ENCODE measurements around the gene PTPRK.

Gene PTPRK

GRCh38 chr6:128246472-128247260 is 273.7 kb downstream of the PTPRK start:
- Histone ChIP-seq H3K4me3 (ENCODE audit: low read depth, low read length, poor library complexity, severe bottlenecking) (no peak overlapping the region), H3K27ac (ENCODE audit: low read depth, low read length, poor library complexity, severe bottlenecking) (no peak overlapping the region), H3K9ac (ENCODE audit: low read length) (no peak overlapping the region), H3K36me3 (ENCODE audit: insufficient read depth, low read length) (no peaks in the 10 kb centered on the region), H3K79me2 (ENCODE audit: insufficient read depth, low read length) (no peaks in the 10 kb centered on the region), H3K4me1 (ENCODE audit: insufficient read depth, low read length, severe bottlenecking) (no peaks in the 10 kb centered on the region), H3K9me3 (ENCODE audit: low read length) (no peaks in the 10 kb centered on the region), H3K9me2 (ENCODE audit: low read depth, low read length) (no peaks in the 10 kb centered on the region), H3K27me3 (ENCODE audit: insufficient read depth, low read length) (no peaks in the 10 kb centered on the region), H2AFZ (ENCODE audit: low read length) (no peak overlapping the region), H3K4me2 (ENCODE audit: low read length) (no peak overlapping the region), H4K20me1 (ENCODE audit: insufficient read depth, low read length) (no peaks in the 10 kb centered on the region), H3F3A (ENCODE audit: insufficient read depth, low read length) (no peaks in the 10 kb centered on the region)
- TF ChIP-seq, protein P1, sequence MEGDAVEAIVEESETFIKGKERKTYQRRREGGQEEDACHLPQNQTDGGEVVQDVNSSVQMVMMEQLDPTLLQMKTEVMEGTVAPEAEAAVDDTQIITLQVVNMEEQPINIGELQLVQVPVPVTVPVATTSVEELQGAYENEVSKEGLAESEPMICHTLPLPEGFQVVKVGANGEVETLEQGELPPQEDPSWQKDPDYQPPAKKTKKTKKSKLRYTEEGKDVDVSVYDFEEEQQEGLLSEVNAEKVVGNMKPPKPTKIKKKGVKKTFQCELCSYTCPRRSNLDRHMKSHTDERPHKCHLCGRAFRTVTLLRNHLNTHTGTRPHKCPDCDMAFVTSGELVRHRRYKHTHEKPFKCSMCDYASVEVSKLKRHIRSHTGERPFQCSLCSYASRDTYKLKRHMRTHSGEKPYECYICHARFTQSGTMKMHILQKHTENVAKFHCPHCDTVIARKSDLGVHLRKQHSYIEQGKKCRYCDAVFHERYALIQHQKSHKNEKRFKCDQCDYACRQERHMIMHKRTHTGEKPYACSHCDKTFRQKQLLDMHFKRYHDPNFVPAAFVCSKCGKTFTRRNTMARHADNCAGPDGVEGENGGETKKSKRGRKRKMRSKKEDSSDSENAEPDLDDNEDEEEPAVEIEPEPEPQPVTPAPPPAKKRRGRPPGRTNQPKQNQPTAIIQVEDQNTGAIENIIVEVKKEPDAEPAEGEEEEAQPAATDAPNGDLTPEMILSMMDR (IDR thresholded peaks at IDR 0.05; ENCODE audit: low read length): no peak
- no peak for TF ChIP-seq EZH2 (IDR thresholded peaks at IDR 0.05; ENCODE audit: borderline replicate concordance, low read length)

DNA sequence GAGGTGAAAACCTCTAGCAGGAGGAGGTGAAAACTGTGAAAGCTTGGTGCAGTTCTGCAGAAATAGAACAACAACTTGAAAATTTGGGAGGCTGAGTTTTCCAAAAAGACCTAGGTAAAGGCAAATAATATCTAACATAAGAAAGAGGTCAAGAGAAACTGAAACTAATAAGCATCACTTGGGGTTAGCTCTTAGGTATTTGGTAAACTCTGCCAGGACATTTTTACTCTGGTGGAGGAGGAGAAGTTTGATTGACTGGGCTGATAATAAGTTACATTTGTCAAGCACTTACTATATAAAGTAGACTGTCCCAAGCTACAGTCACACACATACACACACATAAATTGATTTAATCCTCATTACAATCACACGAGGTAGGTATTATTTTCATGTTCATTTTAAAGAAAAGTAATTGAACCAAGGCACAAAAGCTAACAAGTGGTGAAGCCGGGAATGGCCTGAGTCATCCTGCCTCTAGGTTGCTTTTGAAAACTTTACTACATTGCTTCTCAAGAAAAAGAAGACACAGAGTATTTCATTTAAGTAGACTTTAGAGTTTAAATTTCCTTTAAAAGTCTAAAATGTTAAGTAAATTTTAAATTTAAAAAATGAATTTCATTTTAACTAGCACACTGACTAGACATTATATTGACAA is 275.5 kb downstream of the PTPRK start:
- Histone ChIP-seq H3K9me2 (ENCODE audit: low read depth, low read length) (no peaks in the 10 kb centered on the region), H4K20me1 (ENCODE audit: insufficient read depth, low read length) (no peaks in the 10 kb centered on the region), H3K79me2 (ENCODE audit: insufficient read depth, low read length) (no peaks in the 10 kb centered on the region), H3K4me1 (ENCODE audit: insufficient read depth, low read length, severe bottlenecking) (no peaks in the 10 kb centered on the region), H3F3A (ENCODE audit: insufficient read depth, low read length) (no peaks in the 10 kb centered on the region), H3K27ac (ENCODE audit: low read depth, low read length, poor library complexity, severe bottlenecking) (no peak overlapping the region), H3K4me3 (ENCODE audit: low read depth, low read length, poor library complexity, severe bottlenecking) (no peak overlapping the region), H3K27me3 (ENCODE audit: insufficient read depth, low read length) (no peaks in the 10 kb centered on the region), H3K9me3 (ENCODE audit: low read length) (no peaks in the 10 kb centered on the region), H2AFZ (ENCODE audit: low read length) (no peak overlapping the region), H3K4me2 (ENCODE audit: low read length) (no peak overlapping the region), H3K9ac (ENCODE audit: low read length) (no peak overlapping the region), H3K36me3 (ENCODE audit: insufficient read depth, low read length) (no peaks in the 10 kb centered on the region)
- no peak for TF ChIP-seq EZH2 (IDR thresholded peaks at IDR 0.05; ENCODE audit: borderline replicate concordance, low read length)
- TF ChIP-seq, protein P1 (IDR thresholded peaks at IDR 0.05; ENCODE audit: low read length): no peak

DNA sequence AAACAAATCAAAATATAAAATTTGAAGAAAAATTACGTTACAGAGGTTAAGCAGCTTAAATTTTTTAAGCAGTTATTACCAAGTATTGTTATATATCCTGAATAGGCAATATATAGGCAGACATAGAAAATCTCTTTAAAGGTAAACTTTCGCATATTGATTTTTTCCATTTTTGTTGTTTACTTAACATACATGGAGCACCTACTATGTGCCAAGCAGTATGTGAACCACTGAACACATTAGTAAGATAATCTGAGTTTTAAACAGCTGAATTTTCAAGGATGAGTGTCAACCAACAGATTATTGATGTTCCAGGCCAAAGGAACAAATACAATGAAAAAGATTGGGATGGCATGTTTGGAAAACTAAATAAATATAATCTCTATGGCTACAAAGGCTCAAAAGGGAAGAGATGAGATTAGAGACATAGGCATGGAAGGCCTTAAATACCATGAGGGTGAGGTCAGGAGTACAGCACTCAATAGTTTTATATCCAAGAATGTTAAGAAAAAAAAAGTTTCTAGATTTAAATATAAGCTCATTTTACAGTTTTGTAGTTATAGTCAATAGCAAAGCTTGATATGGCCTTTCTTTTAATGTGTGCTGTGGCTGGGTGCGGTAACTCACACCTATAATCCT is 277.5 kb downstream of the PTPRK start:
- Histone ChIP-seq H3F3A (ENCODE audit: insufficient read depth, low read length) (no peaks in the 10 kb centered on the region), H3K9me3 (ENCODE audit: low read length) (no peaks in the 10 kb centered on the region), H3K79me2 (ENCODE audit: insufficient read depth, low read length) (no peaks in the 10 kb centered on the region), H3K27ac (ENCODE audit: low read depth, low read length, poor library complexity, severe bottlenecking) (no peak overlapping the region), H3K9me2 (ENCODE audit: low read depth, low read length) (no peaks in the 10 kb centered on the region), H3K4me2 (ENCODE audit: low read length) (no peak overlapping the region), H3K36me3 (ENCODE audit: insufficient read depth, low read length) (no peaks in the 10 kb centered on the region), H3K9ac (ENCODE audit: low read length) (no peak overlapping the region), H3K4me3 (ENCODE audit: low read depth, low read length, poor library complexity, severe bottlenecking) (no peak overlapping the region), H4K20me1 (ENCODE audit: insufficient read depth, low read length) (no peaks in the 10 kb centered on the region), H3K4me1 (ENCODE audit: insufficient read depth, low read length, severe bottlenecking) (no peaks in the 10 kb centered on the region), H2AFZ (ENCODE audit: low read length) (no peak overlapping the region), H3K27me3 (ENCODE audit: insufficient read depth, low read length) (no peaks in the 10 kb centered on the region)
- no peak for TF ChIP-seq EZH2 (IDR thresholded peaks at IDR 0.05; ENCODE audit: borderline replicate concordance, low read length)
- TF ChIP-seq, protein P1 (IDR thresholded peaks at IDR 0.05; ENCODE audit: low read length): no peak
